Esophagus squamous epithelium (tissue), 4 donors: Measurements from ENCODE around the gene RPH3AL.

Source experiments
- POLR2A ChIP-seq, 4 donors: fragments of 450-650 bp; IDR thresholded peaks; one replicate each; pipeline ENCODE4 v1.6.1; 2017; ENCODE audit warnings: antibody characterized with exemption in 4 of 4, mild to moderate bottlenecking in 4 of 4, moderate library complexity in 3 of 4
- TF ChIP-seq, protein P1 (sequence below), 6 experiments: fragments of 450-650 bp in 4 of 6; fragments of 200-600 bp in 2 of 6; sonication (generic) in 2 of 6; IDR thresholded peaks; one replicate each; pipeline ENCODE4 v1.5.1; 2016 to 2019; ENCODE audit warnings: antibody characterized with exemption in 6 of 6, mild to moderate bottlenecking in 4 of 6, moderate library complexity in 4 of 6

GRCh38 chr17:373613-374230 lies 21.1 kb upstream of the RPH3AL start:
- TF ChIP-seq, protein P1, sequence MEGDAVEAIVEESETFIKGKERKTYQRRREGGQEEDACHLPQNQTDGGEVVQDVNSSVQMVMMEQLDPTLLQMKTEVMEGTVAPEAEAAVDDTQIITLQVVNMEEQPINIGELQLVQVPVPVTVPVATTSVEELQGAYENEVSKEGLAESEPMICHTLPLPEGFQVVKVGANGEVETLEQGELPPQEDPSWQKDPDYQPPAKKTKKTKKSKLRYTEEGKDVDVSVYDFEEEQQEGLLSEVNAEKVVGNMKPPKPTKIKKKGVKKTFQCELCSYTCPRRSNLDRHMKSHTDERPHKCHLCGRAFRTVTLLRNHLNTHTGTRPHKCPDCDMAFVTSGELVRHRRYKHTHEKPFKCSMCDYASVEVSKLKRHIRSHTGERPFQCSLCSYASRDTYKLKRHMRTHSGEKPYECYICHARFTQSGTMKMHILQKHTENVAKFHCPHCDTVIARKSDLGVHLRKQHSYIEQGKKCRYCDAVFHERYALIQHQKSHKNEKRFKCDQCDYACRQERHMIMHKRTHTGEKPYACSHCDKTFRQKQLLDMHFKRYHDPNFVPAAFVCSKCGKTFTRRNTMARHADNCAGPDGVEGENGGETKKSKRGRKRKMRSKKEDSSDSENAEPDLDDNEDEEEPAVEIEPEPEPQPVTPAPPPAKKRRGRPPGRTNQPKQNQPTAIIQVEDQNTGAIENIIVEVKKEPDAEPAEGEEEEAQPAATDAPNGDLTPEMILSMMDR (IDR thresholded peaks at IDR 0.05), result no peak
- no peak for TF ChIP-seq POLR2A (IDR thresholded peaks at IDR 0.05)
